IPS-NIHi7 (cell line): ENCODE results near the gene REPIN1.
A peak's percentile ranks its signal among the peaks of the same experiment; 100 is the strongest.

Source experiments
- DNase-seq: peaks from one replicate; pipeline ENCODE4 v3.0.0; 2012; ENCODE audit warnings: mixed read lengths; ENCODE audit errors: extremely low spot score

The REPIN1 gene

DNA sequence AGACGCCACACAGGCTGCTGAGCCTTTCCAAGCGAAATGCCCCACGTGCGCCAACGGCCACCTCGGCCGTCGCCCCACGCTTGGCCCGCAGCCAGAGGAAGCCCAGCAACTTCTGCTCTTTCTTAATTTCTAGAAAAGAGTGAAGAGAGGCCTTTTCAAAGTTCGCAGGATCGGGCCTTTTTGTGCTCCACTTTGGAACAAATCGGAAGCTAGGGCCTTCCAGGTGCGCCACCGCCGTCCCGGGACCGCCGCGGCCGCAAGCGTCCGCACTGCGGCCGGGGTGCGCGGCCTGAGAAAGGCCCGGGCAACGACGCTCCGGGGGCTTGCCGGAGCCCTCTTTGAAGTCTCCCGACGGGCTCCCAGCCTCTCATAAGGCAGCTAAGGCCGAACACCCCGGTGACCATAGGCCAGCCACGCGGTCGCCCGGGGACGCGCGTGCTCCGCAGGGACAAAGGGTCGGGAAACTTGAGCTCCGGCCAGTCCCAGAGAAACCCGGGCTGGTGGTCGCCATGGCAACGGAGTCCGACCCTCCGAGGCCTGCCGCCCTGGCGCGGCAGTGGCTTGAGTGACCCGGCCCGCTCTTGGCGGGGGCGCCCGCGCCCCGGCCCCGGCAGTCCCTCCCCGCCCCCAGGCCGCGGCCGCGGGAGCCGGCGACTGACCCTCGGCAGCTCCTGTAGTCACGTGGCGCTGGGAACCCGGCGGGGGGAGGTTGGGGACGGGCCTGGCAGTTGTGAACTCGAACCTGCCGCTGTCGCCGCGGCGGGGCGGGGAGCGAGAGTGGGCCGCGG lies at the start of gene REPIN1:
TSS of gene REPIN1 (plus strand) at position 727 of the 788 bp plus-strand sequence. CDS start 890 bp downstream, outside the sequence.
- DNase-seq: peak; percentile 77

GRCh38 chr7:150321788-150322113 lies 46.9 kb upstream of the REPIN1 start:
- no peak for DNase-seq

GRCh38 chr7:150322114-150322832 lies 46.3 kb upstream of the REPIN1 start:
- no peak for DNase-seq

GRCh38 chr7:150322833-150323681 lies 45.6 kb upstream of the REPIN1 start, which contains the start of the genes ACTR3C and LRRC61:
Gene ACTR3C, minus strand, starts transcription at chr7:150323545. Its CDS starts 28,249 bp downstream, at chr7:150295296.
Gene LRRC61, plus strand, starts transcription at chr7:150323355. Its CDS starts 13,507 bp downstream, at chr7:150336862.
- peak; percentile 80 for DNase-seq

GRCh38 chr7:150323682-150324372 lies 44.8 kb upstream of the REPIN1 start:
- DNase-seq: no peak

- DNase-seq: no peak
Measured at GRCh38 chr7:150324373-150324961, 44.2 kb upstream of the REPIN1 start.

DNA sequence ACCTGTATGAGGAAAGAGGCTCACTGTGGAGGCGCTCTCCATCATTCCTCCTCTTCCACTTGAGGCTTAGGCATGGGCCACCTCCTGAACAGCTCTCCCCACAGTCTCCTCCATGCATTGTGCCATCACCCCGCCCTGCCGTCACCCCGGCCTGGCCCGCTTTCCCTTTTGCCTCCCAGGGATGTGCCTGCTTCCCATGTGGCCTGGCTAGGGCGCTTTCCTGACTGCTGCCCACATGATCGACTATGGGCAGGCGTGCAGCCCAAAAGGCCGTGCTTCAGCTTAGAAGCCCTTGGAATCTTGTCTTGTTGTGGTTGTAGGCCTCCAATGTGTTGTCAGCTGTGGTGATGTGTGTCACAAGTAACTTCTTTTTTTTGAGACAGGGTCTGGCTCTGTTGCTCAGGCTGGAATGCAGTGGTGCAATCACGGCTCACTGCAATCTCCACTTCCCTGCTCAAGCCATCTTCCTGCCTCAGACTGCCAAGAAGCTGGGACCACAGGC lies 43.5 kb upstream of the REPIN1 start:
- no peak for DNase-seq

DNA sequence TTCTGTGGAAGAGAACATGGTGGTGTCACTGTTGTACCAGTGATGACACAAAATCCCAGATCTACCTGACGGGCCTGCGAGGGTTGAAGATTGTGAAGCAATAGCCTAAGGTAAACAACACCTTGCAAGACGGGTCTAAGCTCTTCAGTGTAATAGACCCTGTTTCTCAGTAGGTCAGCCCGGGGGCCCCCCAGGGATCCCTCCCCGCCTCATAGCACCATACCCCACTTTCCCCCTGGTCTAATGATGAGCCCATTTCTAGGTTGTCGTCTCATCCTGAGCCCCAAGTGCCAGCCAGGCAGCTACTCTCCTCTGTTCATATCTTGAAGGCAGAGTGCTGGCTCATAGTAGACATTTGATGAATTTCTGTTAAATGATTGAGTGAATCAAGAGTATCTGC lies 42.7 kb upstream of the REPIN1 start:
- no peak for DNase-seq

GRCh38 chr7:150326657-150327268 lies 41.9 kb upstream of the REPIN1 start:
- DNase-seq: no peak

DNA sequence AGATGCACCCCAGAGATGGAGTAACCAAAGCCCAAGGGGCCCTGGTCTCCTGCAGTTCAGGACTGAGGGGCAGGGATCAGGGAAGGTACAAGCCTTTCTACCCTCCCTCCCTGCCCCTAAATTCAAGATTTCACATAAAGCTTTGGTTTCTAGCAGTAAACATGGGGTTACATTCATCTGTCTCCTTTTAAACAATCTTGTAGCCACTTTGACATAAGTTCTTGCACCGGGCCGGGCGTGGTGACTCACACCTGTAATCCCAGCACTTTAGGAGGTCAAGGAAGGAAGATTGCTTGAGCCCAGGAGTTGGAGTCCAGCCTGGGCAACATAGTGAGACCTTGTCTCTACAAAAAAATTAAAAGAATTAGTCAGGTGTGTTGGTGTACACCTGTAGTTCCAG lies 41.3 kb upstream of the REPIN1 start:
- DNase-seq: no peak

GRCh38 chr7:150329331-150330120 lies 39.1 kb upstream of the REPIN1 start:
- DNase-seq: peak; percentile 76

- no peak for DNase-seq
Measured at GRCh38 chr7:150330211-150330885, 38.3 kb upstream of the REPIN1 start.

- DNase-seq: no peak
Measured at GRCh38 chr7:150332852-150333635, 35.6 kb upstream of the REPIN1 start.

DNA sequence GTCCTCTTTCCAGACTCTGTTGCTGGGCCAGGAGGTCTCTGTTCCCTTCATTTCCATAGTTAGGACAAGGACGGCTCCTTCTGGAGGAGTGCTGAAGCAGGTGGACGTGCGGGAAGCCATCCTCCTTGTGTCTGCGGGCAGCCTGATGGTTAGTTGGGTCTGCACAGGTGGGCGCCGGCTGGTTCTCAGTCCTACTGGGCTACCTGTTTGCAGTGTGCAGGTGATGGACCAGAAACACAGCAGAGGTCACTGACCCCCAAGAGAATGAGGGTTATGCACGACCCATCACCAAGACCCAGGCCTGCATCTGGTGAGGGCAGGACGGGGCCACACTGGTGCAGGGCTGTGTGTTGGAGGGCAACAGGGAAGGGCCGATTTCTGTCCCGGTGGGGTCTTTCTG lies 35.0 kb upstream of the REPIN1 start:
- no peak for DNase-seq

DNA sequence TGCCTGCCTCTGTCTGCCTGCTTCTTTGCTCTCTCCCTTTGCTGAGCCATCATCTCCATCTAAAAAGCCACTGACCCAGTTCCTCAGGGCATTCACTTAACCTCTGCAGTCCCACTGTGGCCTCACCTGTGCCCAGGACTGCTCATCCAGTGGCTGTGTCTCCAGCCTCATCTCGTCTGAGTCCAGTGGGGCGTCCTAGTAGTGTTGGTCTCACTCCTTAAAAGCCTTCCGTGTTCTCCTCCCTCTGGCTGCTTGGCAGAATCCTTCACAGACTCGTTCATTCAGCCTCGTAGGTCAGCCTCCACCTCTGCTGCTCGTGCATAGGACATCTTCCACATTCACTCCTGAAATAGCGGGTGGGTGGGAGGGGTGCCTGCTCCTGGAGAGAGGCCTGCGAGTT lies 34.5 kb upstream of the REPIN1 start:
- no peak for DNase-seq

DNA sequence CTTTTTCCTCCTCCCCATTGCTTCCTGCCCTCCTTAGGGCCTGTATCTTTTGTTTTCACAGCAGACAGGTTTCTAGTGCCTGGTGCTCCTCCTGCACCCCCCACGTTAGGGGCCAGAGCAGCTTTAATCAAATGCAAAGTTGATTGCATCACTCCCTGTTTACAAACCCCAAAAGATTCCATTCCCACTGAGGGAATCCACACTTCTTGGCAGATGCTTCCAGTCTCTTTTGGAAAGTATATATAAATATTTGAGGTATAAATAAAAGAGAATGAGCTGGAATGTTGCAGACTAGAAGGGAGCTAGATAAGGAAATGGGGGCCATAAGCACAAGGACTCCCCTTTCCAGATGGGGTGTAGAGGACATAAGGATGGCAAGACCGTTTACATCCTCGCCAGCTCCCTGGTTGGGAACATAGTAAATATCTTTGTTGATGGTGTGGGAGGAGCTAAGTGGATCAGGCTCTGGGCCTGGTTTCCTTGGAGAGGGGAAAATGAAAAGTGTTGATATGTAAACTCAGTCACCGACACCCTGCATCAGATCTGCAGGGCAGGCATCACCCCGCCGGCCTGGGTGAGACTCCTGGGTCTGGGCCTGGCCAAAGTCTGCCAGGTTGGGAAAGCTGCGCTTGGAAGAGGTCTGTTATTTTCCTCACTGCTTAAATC lies 33.4 kb upstream of the REPIN1 start:
- DNase-seq: peak; percentile 78

DNA sequence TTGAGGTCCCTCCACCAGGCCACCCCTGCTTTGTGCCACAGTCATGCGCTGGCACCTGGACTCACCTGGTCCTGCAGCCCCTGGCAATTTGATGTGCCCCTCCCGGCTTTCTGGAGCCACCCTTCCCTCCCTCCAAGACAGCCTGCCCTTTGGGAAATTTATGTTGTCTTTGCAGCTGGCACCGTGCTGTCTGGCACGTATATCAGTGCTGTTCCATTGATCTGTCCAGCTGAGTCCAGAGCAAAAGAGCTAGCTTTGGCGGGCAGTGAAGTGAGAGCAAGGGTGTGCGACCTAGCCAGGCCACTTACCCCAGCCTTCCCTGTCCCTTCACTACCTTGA lies 32.9 kb upstream of the REPIN1 start:
- DNase-seq: no peak

DNA sequence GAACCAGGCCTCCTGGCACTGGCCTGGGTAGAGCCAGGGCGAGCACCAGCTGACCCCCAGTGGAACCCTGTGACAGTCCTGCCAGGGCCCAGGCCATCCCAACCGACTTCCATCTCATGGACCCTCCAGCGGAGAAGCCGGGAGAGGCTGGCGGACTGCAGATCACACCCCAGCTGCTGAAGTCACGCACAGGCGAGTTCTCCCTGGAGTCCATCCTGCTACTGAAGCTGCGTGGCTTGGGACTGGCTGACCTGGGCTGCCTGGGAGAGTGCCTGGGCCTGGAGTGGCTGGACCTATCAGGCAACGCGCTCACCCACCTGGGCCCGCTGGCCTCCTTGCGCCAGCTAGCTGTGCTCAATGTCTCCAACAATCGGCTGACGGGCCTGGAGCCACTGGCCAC lies 31.9 kb upstream of the REPIN1 start:
- no peak for DNase-seq
